ENCODE measurements around the gene INPP1.
"Not testable (repeated sequence)": the region's sequence is repeated elsewhere in the genome, so short reads cannot be mapped to it uniquely, and the experiment has no call there.

INPP1 gene

GRCh38 chr2:190334479-190335224, 8.7 kb upstream of the INPP1 start:
- DNase-seq, result no peak

DNA sequence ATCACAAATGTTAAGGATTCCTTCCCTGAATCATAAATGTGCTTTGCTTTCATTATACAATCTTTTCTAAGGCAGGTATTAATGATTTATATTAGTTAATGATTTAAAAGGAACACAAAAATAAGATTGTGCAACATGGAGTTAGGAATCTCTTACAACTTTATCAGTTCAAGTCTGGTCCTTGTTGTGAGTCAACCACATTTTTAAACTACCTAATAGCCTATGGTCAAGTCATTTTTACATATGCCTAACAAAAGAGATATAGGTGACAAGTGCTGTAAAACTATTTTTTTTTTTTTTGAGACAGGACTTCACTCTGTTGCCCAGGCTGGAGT, 8.2 kb upstream of the INPP1 start:
- DNase-seq, result no peak

DNA sequence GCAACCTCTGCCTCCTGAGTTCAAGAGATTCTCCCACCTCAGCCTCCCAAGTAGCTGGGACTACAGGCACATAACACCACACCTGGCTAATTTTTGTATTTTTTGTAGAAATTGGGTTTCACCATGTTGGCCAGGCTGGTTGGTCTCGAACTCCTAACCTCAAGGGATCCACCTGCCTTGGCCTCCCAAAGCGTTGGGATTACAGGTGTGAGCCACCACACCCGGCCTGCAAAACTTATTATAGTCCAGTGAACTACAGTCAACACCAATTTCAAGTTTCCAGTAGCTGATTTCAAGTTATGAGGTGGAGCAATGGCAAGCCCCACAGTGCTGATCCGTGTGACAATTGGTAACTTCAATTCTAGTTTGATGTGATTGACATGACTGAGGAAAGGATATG, 7.8 kb upstream of the INPP1 start:
- not testable (repeated sequence) for DNase-seq

DNA sequence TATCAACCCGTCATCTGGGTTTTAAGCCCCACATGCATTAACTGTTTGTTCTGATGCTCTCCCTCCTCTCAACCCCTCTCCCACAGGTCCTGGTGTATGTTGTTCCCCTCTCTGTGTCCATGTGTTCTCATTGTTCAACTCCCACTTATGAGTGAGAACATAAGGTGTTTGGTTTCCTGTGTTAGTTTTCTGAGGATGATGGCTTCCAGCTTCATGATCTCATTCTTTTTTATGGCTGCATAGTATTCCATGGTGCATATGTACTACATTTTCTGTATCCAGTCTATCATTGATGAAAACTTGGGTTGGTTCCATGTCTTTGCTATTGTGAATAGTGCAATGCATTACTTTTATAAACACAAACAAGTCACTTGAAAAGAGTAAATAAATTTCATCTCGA, 7.0 kb upstream of the INPP1 start:
- no peak for DNase-seq

DNA sequence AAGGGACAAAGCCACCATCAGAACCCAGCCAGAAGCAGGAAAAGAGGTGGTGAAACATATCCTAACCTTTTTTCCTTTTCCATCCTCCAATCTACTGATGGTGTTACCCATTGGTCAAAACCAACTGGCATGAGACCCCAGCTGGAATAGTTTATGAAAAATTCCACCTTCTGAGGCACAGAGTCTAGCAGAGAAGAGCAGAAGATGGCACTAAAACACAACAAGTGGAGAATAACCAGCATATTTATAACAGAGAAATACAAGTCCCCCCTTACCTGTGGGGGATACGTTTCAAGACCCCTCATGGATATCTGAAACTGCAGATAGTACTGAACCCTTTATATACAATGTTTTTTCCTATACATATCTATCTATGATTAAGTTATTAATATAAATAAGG, 4.9 kb upstream of the INPP1 start:
- no peak for DNase-seq

DNA sequence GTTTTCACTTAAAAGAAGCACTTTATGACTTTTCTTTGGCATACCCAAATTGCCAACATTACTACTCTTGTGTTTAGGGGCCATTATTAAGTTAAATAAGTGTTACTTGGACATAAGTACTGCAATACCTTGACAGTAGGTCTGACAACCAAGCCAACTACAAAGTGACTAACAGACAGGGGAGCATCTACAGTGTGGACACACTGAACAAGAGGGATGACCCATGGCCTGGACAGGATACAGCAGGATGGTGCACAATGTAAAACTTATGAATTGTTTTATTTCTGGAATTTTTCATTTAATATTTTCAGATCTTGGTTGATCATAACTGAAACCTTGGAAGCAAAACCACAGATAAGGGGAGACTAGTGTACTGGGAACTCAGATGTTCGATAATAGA, 4.0 kb upstream of the INPP1 start:
- DNase-seq, result no peak

GRCh38 chr2:190340369-190340768, 3.0 kb upstream of the INPP1 start:
- DNase-seq, result no peak

GRCh38 chr2:190342611-190343010, 778 bp upstream of the INPP1 start:
- DNase-seq, result no peak

GRCh38 chr2:190343089-190343535, 277 bp upstream of the INPP1 start:
- peak; percentile 38 for DNase-seq

DNA sequence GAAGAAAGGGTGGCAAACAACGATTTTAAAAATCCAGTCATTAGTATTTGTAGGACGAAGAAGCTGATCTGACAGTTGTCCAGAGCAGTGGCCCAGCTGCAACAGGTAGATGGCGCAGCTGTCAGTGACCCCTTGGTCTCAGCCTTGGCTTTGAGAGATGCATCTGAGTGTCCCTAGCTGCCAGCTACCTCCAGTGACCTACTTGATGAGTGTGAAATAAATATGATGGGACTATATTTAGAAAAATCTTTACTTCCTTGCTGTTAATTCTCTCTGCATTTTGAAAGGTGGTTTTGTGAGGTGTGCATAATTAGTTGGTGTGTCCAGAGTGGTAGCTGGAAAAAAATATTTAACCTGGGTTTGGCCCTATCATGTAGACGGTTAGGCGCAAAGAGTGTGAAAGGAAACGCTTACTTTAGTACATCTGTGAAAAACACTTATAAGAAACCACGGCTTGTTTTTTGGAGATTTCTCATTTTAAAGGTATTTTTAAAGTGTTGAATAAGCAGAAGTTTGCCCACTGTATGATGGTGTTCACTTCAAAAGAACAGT, 963 bp downstream of the INPP1 start:
- DNase-seq, result peak; percentile 27

DNA sequence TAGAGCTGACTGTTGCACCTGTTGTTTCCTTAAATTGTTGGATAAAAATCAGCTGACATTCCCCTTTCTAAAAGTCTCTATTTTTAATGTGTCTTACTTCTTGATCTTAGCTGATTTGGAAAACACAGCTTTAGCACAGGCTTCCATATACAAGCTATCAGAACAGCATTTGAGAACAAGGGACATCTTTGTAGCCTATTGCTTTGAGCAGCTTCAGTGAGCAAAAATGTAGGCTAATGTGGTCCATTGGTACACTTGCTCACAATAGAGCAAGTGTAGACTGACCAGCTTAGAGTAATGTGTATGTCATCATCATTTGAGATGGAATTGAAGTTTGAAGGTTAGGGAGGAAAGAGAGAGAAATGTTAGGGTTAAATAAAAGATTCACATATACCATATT, 7.0 kb downstream of the INPP1 start:
- DNase-seq, result no peak

DNA sequence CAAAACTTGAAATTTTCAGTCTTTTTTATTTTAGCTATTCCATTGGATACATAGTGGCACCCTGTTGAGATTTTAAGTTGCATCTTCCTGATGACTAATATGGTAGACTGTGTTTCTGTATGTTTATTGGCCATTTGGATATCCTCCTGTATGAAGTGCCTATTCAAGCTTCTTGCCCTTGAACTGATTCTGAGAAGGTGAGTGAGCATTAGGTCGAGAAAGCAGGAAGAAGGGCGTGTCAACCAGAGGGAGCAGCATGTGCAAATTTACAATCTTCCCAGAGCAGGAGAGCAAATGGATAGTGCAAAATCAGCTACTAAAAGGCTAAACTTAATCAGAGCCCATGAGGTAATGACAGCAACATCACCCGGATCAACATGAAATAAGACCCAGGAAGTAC, 8.6 kb downstream of the INPP1 start:
- DNase-seq, result no peak

DNA sequence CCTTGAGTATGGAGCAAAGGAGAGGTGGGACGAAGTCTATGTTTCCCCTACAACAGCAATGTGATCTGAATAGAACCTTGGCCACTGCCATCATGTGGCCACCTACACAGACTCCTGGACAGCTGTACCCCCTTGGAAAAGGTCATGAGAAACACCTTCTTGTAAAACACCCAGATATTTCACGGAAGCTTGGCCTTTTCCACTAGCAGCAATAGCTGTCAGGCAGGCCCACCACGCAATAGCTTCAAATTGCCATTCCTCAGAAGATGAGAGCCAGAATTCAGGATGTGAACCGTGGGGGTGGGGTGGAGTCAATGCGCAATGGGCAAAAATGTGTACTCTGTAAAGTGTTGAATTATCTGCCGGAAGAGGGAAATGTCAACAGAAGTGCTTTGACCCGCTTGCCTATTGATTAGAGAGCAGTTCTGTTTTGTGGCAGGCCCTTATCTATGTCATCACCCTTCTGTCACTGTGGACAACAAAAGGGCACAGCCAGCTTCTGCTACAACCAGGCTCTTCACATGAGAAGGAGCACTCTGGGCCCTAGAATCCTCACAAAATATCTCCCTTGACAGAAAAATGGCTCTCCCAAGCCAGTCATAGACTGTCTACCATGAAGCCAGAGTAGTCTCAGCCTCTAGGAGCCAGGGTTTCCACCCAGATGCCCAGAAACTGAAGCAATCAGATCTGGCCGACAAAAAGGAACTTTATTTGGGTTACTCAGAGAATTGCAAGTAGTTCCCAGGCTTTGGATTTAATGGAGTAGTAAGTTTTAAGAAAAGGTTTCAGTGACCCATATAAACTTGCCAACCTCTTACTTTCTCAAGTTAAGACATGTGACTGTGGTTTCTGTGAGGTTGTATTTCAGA, 9.5 kb downstream of the INPP1 start:
- no peak for DNase-seq

DNA sequence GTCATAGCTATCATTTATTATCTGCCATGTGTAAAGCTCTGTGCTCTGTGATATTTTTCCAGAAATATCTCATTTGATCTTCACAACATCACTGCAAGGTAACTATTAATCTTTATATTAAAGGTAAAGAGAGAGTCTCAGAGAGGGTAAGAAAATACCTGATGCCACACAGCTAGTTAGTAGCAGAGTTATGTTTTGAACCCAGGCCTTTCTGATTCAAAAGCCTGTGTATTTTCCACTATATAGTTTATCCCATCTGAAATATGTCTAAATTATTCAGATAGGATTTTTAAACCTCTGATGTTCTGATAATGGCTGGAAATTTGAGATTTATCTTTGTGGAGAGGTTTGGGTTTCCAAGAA, 10.1 kb downstream of the INPP1 start:
- DNase-seq, result no peak

- DNase-seq, result no peak
Measured at GRCh38 chr2:190354003-190354690, 10.8 kb downstream of the INPP1 start.

- DNase-seq, result no peak
Measured at GRCh38 chr2:190355968-190356644, 12.7 kb downstream of the INPP1 start.

DNA sequence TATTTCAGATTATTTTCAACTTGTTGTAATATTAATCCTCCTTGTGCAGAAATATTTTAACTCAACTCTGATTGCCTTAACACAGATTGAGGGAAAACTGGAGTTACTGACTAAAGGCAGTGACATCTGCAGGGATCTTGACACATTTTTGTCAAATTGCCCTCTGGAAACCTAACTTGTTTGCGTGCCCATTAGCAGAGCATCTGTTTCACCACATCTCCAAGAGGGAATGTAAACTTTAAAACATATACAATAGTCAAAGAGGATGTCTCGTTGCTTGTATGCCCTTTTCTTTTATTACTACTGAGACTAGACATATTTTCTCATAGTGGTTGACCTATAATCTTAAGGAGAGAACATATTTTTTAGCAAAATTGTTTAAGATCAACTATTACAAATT, 14.2 kb downstream of the INPP1 start:
- DNase-seq, result no peak

GRCh38 chr2:190358655-190359448, 15.5 kb downstream of the INPP1 start:
- not testable (repeated sequence) for DNase-seq

DNA sequence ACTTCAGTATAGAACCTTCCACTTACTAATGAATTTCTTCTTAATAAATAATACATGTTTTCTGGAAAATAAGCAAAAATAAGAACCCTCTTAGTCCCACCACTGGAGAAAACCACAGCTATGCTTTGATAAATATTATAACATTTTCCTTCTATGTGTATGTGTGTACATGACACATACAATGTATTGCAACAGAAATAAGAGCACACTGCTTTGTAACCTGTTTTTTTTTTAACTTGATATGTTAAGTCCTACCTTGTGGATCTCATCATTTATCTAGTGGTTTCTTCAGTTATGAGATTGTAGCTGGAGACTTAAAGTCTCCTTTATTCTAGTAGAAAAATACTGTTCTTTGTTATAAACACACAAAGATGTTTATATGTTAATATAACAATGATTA, 17.2 kb downstream of the INPP1 start:
- DNase-seq, result no peak

- no peak for DNase-seq
Measured at GRCh38 chr2:190360965-190361364, 17.6 kb downstream of the INPP1 start.

GRCh38 chr2:190361572-190361971, 18.2 kb downstream of the INPP1 start:
- no peak for DNase-seq

GRCh38 chr2:190362894-190363293, 19.5 kb downstream of the INPP1 start:
- no peak for DNase-seq

Data from CD4-positive, alpha-beta T cell treated with Interleukin-17A for 1 hour (primary cell).